ENCODE data around the gene GABRD.

- TF ChIP-seq E2F1 (CRISPR knock-in tag; IDR thresholded peaks at IDR 0.05) = no peak
- no peak for TF ChIP-seq TEAD1 (CRISPR knock-in tag; IDR thresholded peaks at IDR 0.05)
- TF ChIP-seq HMGA2 (CRISPR knock-in tag; IDR thresholded peaks at IDR 0.05) = no peak
- TF ChIP-seq CTCF (IDR thresholded peaks at IDR 0.05) = no peak
- TF ChIP-seq, protein P1, sequence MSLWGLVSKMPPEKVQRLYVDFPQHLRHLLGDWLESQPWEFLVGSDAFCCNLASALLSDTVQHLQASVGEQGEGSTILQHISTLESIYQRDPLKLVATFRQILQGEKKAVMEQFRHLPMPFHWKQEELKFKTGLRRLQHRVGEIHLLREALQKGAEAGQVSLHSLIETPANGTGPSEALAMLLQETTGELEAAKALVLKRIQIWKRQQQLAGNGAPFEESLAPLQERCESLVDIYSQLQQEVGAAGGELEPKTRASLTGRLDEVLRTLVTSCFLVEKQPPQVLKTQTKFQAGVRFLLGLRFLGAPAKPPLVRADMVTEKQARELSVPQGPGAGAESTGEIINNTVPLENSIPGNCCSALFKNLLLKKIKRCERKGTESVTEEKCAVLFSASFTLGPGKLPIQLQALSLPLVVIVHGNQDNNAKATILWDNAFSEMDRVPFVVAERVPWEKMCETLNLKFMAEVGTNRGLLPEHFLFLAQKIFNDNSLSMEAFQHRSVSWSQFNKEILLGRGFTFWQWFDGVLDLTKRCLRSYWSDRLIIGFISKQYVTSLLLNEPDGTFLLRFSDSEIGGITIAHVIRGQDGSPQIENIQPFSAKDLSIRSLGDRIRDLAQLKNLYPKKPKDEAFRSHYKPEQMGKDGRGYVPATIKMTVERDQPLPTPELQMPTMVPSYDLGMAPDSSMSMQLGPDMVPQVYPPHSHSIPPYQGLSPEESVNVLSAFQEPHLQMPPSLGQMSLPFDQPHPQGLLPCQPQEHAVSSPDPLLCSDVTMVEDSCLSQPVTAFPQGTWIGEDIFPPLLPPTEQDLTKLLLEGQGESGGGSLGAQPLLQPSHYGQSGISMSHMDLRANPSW (CRISPR knock-in tag; conservative IDR thresholded peaks at IDR 0.05; ENCODE audit: low read depth) = no peak
- TF ChIP-seq, protein P2, sequence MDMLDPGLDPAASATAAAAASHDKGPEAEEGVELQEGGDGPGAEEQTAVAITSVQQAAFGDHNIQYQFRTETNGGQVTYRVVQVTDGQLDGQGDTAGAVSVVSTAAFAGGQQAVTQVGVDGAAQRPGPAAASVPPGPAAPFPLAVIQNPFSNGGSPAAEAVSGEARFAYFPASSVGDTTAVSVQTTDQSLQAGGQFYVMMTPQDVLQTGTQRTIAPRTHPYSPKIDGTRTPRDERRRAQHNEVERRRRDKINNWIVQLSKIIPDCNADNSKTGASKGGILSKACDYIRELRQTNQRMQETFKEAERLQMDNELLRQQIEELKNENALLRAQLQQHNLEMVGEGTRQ (CRISPR knock-in tag; IDR thresholded peaks at IDR 0.05) = no peak
- TF ChIP-seq, protein P3, sequence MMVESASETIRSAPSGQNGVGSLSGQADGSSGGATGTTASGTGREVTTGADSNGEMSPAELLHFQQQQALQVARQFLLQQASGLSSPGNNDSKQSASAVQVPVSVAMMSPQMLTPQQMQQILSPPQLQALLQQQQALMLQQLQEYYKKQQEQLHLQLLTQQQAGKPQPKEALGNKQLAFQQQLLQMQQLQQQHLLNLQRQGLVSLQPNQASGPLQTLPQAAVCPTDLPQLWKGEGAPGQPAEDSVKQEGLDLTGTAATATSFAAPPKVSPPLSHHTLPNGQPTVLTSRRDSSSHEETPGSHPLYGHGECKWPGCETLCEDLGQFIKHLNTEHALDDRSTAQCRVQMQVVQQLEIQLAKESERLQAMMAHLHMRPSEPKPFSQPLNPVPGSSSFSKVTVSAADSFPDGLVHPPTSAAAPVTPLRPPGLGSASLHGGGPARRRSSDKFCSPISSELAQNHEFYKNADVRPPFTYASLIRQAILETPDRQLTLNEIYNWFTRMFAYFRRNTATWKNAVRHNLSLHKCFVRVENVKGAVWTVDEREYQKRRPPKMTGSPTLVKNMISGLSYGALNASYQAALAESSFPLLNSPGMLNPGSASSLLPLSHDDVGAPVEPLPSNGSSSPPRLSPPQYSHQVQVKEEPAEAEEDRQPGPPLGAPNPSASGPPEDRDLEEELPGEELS (CRISPR knock-in tag; IDR thresholded peaks at IDR 0.05) = no peak
- TF ChIP-seq CBFB (CRISPR knock-in tag; IDR thresholded peaks at IDR 0.05; ENCODE audit: low read depth) = no peak
- TF ChIP-seq TP53 (CRISPR knock-in tag; IDR thresholded peaks at IDR 0.05) = no peak
Observed at GRCh38 chr1:1996207-1996651, 22.9 kb upstream of the GABRD start.
